Dermis microvascular lymphatic vessel endothelial cell (primary cell): ENCODE measurements around the gene ZDHHC19. TPM values are rescaled to one million over a fixed set of nuclear protein-coding genes. Genes with fewer than 3 reads are reported as not detected.
"Not testable (repeated sequence)": the region's sequence is repeated elsewhere in the genome, so short reads cannot be mapped to it uniquely, and the experiment has no call there.

Experiments
- DNase-seq, 2 donors: peaks; one replicate each; pipeline versions ENCODE4 v3.0.0 to v3.0.0-alpha.2; 2010; ENCODE audit warnings: low read depth in 2 of 2
- total RNA-seq: library from RNA; depleted of rRNA; stranded (reverse); fragments of >200 nt; gene quantifications from 2 replicates; pipeline ENCODE4 v1.2.1, GENCODE V29; 2014

ZDHHC19 gene
- total RNA-seq, 1 donor from 2014 or later, result not detected

DNA sequence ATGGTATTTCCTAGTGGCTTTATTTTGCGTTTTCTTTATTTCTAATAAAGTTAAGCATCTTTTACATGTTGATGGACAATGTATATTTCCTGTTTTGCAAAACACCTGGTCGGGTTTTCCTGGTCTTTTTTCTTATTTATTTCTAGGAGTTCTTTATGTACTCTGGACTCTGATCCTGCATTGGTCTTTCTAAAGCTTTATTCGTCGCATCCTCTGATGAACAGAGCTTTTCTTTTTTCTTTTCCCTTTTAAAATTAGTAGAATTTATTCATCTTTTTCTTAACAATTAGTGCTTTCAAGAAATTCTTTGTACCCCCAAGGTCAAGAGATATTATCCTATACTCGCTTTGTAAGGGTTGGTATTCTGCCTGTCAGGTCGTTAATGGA is 32.2 kb downstream of the ZDHHC19 start:
- DNase-seq, result no peak

DNA sequence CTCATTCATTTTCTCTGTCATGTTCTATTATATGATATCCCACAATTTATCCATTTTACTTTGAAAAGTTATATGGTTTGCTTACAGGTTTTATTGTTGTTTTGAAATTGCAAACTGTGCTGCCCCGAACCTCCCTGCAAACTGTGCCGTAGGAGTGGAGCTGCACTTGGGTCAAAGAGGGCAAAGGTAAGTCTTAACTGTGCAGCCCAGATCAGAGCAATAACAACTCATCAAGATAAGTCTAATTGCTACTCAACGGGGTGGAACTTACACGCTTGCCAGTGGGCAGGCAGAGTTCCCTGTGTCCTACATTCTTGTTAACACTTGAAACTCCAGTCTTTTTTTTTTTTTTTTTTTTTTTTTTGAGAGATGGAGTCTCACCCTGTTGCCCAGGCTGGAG is 33.2 kb downstream of the ZDHHC19 start:
- DNase-seq, result no peak

DNA sequence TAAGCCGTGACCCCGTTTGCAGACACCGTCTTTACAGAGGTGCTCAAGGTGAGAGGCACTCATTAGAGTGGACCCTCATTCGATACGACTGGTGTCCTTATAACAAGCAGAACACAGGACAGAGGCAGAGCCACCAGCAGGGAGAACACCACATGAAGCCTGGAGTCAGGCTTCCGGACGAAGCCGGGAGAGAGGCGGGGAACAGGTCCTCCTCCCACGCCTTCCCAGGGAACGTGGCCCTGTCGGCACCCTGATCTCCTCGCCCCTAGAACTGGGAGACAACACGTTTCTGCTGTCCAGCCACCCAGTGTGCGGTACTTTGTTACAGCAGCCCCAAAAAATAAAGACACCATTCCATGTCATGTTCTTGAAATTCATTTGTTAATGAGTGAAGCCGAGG is 33.6 kb downstream of the ZDHHC19 start:
- no peak for DNase-seq

DNA sequence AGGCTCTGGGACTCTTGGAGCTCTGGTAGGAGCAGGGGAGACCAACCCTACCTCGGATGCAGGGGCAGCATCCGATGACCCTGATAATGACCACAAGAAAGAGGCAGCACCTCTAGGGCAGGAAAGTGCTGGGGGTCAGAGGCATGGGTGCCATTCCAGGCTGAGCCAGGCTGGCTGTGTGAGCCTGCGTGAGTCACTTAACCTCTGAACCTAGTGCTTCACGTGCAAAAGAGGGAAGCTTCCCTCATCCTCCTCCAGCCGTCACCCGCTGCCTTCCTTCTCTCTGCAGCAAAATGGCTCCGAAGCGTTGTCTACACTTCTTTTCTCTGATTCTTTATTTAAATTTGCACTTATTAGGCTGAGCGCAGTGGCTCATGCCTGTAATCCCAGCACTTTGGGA is 35.5 kb downstream of the ZDHHC19 start:
- DNase-seq, result no peak

DNA sequence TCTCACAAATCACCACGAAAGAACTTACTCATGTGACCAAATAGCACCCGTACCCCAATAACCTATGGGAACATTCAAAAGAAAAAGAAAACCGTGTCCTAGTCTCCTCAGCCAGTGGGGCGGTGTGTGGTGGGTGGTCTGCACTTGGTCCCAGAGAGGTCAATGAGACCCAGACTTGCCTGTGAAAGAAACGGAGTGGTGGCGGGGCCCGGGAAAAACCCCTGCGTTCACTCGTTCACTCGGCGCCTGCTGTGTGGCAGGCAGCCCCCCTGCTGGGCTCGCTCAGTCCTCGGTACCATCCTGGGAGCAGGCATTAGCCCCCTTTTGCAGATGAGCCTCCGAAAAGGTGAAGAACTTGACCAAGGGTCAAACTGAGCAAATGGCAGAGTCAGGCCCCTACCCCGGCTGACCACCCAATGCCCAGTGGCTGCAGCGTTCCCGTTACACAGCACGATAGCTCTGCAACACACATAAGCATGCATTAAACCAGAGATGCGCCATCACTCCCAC is 36.0 kb downstream of the ZDHHC19 start:
- DNase-seq, result no peak

DNA sequence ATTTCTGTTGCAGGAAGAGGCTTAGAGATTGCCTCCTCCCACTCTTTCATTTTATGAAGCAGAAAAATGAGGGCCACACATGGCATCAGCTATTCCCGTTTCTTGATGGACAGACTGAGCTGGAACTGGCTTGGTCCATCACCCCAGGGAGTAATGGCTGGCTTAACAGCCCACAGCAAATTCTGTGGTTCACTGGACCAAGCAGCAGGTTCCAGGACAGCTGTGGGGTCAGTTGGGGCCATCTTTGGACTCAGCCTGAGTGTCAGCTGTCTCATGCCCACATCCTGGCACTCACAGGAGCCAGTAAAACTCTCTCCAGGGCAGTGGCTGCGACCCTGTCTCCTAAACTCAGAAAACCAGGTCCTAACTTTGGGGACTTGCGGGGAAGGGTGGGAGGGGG is 36.5 kb downstream of the ZDHHC19 start:
- DNase-seq, result no peak

DNA sequence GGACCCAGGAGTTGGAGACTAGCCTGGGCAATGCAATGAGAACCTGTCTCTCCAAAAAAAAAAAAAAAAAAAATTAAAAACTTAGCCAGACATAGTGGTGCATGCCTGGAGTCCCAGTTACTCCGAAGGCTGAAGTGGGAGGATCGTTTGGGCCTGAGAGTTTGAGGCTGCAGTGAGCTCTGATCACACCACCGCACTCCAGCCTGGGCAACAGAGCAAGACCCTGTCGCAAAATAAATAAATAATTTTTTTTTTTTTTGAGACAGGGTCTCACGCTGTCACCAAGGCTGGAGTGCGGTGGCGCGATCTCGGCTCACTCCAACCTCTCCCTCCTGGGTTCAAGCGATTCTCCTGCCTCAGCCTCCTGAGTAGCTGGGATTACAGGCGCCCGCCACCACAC is 40.9 kb downstream of the ZDHHC19 start:
- DNase-seq, result not testable (repeated sequence)

DNA sequence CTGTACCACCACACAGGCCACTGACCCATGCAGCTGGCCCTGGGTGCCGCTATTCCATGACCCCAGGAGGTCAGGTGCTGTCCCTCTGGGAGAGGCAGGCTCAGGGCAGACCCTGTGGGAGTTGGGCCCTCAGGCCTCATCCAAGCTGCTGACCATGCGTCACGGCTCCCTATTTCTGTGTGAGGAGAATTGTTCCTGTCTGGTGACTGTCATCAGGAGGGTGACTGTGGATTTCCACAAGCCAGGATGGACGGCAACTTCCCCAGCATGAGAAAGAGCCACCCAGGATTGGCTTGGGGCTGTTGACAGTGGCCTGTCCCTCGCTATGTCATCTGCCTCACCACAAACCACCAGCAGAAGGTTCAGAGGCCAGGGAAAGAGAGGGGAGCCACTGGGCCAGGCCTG is 41.4 kb downstream of the ZDHHC19 start:
- no peak for DNase-seq

DNA sequence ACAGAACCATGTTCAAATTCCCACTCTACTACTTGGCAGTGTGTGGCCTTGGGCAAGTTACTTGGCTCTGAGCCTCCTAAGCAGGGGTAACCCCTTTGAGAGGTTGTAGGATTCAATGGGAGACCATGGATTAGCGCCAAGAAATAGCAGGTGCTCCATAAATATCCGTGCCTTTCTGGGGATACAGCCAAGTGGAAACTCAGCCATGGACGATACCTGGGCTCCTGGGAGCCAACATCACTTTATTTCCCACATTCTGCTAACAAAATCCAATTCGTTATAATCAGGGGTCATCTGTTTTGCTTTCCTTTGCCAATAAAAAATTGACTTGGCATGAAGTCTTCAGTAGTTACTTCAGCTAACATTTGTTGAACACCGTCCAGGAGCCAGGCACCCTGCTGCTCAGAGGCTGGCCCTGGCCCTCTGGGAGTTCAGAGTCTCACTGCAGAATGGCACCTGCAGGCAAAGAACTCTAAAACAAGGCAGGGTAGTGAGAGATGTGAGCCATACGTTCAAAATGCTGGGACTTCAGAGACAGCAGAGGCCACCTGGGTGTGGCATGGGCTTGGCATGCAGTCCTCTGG is 42.3 kb downstream of the ZDHHC19 start:
- DNase-seq, result no peak

DNA sequence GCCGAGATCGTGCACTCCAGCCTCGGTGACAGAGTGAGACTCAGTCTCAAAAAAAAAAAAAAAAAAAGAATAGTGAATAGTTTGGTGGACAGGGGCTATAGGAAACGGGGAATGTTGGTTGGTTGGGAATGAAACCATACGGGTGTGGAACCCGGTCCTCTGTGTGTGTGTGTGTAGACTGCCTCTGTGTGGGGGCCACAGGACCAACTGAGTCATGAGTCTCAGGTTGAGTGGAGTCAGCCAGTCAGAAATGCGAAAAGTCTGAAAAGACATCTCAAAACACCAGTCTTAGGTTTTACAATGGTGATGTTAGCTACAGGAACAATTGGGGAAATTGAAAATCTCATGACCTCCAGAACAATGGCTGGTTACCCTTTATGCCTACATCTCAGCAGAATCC is 44.5 kb downstream of the ZDHHC19 start:
- no peak for DNase-seq

DNA sequence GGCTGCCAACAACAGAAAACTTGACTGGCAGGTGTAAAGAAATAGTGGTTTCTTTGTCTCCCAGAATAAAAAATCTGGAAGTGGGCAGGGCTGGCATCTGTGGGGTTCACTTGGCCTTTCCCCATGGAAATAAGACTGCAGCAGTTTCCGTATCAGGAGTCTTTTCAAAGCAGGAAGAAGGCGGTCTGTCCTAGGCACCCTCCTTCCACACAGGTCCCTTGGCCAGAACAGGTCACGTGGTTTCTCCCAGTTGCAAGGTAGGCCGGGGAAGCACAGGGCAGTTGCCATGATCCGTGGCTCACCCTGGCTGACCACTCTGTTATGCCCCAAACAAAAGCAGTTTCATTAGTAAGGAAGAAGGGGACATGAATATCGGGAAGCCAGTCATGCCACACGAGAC is 45.4 kb downstream of the ZDHHC19 start:
- DNase-seq, result no peak

DNA sequence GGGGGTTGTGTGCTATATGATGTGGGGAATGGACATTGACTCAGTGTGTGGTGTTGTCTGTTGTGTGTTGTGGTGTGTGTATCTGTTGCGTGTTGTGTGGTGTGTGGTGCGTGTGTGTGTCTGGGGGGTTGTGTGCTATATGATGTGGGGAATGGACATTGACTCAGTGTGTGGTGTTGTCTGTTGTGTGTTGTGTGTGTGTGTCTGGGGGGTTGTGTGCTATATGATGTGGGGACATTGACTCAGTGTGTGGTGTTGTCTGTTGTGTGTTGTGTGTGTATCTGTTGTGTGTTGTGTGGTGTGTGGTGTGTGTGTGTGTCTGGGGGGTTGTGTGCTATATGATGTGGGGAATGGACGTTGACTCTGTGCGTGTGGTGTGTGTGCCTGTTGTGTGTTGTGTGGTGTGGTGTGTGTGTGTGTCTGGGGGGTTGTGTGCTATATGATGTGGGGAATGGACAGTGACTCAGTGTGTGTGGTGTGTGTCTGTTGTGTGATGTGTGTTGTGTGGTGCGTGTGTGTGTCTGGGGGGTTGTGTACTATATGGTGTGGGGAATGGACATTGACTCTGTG is 46.1 kb downstream of the ZDHHC19 start:
- DNase-seq, result not testable (repeated sequence)

DNA sequence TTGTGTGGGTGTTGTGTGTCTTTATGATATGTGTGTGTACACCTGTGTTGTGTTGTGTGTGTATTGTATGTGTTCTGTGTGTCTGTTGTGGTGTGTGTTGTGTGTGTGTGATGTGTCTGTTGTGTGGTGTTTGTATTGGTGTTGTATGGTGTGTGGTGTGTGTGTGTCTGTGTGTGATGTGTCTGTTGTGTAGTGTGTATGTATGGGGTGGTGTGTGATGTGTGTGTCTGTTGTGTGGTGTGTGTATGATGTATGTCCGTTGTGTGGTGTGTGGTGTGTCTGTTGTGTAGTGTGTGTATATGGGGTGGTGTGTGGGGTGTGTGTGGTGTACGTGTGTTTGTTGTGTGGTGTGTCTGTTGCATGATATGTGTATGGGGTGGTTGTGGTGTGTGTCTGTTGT is 46.6 kb downstream of the ZDHHC19 start:
- DNase-seq, result no peak

DNA sequence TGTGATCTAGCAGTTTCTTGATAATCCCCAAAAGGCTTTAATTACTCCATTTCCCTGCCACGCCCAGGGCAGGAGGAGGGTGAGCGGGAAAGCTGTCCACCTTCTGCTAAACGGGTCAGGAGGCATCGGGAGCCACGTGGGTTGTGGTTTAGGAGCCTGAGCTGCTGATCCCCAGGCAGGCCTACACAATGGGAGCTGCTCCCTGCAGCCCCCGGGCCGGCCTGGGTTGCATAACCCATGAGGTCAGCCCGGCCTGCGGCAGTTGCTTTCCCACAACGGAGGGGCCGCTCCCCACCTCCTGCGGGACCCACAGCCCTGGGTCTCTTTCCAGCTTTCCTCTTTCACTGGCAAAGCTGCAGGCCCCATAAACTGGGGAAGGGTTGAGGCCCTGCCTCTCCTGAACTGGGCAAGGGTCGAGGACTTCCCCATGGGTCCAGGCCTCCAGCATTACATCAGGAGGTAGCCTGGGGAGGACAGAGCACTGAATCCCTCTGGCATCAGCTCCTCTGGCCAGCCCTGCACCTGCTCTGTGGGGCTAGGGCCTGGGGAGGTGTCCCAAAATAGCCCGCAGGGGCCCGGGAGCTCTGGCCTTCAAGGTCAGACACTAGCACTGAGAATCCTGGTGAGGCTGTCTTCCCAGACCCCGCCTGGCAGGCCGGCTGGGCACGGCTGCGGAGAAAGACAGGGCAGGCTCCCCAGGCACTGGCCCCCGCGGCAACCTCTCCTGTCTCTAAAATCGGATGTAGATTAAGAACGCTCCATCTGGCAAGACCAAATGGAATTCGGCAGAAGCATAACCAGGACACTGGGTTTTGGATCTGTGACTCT is 47.3 kb downstream of the ZDHHC19 start:
- no peak for DNase-seq

DNA sequence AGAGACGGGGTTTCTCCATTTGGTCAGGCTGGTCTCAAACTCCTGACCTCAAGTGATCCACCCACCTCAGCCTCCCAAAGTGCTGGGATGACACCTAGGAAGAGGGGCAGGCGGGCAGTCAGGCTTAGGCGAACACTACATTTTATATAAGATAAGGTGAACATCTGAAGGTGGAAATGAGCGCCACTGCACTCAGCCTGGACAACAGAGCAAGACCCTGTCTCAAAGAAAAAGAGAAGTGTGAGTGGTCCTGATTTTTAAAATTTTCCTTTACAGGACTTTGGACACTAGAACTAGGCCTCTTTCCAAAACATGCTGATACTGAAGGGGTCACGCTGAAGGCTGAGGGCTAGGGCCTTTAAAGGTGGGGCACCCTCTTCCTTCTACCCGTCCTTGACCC is 48.0 kb downstream of the ZDHHC19 start:
- no peak for DNase-seq

DNA sequence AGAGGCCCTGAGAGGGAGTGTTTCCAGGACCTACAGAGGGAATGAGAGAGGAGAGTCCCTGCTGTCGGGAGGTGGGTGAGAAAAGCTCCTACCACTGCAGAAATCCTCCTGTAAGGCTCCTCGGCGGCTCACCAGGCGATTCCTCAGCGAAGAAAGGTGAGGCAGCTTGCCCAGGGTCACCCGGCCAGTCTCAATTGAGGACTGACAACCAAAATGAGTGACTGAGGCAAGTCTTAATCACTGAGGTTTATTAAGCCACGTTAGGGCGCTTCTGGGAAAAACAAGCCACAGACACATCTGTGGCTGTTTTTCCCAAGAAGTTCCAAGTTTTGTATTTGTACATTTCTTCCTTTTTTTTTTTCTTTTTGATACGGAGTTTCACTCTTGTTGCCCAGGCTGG is 48.5 kb downstream of the ZDHHC19 start:
- no peak for DNase-seq

DNA sequence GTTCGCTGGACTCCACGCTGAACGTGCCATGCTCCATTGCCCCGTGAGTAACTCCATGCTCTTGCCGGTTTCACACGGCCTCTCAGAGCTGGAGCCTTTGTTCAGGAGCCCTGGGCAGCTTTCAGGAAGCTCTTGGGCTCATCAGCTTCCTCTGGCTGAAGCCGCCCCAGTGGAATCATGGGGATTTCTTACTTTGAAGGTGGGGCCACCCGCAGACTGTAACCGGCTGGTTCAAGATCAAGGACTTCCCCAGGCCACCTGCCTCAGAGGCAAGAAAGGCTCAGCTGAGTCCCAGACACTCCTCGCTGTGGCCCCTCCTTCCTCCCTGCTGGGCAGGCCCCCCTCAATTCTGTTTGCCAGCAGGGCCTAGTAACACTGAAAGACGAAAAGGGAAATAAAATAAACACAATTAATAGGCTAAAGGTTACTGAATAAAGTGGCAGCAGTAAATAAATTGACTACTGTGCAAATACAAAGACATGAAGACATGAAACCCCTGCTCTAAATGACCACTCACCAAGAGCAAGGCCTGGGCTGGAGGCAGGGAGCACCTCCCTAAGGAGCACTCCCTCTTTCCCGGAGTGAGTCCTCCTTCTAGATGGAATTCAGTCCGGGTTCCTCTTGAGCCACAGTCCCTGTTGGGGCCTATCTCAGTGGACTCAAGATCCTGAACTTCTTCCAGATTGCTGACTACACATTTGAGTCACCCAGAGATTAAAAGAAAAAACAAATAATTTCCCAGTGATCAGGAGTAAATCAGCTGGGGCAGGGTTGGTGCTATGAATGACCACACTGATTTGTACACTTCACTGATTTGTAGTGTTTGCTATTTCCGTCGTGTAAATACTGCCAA is 51.0 kb downstream of the ZDHHC19 start:
- peak; percentile 9 to 70 for DNase-seq

DNA sequence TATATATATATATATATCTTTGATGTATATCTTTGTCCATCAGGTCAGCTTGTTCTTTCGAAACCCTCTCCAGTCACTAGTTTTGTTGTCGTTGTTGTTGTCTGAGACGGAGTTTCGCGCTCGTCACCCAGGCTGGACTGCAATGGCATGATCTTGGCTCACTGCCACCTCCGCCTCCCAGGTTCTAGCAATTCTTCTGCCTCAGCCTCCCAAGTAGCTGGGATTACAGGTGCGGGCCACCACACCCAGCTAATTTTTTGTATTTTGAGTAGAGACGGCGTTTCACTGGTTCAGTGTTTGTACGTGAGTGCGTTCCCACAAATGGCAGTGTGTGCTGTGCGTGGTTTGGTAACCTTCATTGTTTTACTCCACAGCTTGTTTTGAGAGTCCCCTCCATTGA is 51.7 kb downstream of the ZDHHC19 start:
- no peak for DNase-seq

DNA sequence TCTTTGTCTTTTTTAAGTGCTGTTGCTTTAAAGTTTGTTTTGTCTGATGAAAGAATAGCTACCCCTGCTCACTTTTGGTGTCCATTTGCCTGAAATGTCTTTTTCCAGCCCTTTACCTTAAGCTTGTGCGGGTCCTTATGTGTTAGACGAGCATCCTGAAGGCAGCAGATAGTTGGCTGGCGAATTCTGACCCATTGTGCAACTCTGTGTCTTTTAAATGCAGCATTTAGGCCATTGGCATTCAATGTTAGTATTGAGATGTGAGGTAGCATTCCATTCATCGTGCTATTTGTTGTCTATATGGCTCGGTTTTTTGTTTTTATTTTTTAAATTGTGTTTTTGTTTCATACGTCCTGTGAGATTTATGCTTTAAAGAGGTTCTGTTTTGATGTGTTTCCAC is 55.0 kb downstream of the ZDHHC19 start:
- no peak for DNase-seq

DNA sequence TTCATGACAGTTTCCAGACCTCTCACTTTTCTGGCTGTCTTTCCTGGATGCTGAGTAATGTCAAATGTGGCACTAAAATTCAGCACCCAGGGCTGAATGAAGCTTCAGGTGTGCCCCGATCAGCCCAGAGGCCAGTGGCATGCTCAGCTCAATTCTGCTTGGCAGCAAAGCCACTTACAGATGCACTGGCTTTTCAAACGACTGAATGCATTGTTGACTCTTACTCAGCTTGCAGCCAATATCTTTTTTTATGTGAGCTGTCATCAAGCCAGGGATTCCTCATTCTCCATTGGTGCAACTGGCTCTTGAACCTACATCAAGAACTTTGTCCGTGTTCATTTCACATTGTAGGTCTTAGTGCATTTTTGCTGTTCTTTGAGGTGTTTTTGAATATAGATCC is 60.7 kb downstream of the ZDHHC19 start:
- DNase-seq, result no peak

DNA sequence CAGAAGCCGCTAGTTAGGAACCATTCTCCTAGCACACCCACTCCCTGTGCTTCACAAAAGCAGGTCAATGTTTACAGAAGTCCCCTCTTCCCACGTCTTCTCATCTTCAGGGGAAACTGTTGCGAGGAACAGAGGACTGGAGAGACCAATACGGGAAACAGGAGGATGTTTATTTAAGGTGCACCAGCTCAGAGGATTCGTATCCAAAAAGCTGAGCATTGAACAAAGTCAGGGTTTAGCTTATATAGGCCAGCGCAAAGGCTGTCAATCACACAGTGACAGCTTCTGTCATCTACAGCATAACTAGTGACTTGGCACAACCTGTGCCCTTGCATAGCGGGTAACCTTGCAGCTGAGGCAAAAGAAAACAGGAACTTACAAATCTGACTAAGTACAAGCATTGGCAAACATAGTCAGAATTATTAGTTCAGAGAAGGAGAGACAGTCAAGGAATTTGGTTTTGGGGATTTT is 61.3 kb downstream of the ZDHHC19 start:
- no peak for DNase-seq

DNA sequence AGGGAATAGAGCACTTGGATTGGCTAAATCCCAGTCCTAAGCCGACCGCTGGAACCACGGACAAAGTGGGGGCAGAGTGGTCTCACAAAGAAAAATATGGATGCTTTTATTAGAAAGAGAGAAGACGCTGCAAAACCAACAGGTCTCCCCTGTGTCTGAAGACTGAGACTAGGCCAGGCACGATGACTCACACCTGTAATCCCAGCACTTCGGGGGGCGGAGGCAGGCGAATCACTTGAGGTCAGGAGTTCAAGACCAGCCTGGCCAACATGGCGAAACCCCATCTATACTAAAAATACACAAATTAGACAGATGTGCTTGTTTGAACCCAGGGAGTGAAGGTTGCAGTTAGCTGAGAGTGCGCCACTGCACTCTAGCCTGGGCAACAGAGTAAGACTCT is 61.8 kb downstream of the ZDHHC19 start:
- no peak for DNase-seq
